Loucy (cell line): ENCODE measurements around the gene MRPS23.

Experiments
- H2AFZ ChIP-seq: fragments of 200-600 bp; sonication (generic); 2 replicates; pipeline ENCODE4 v1.6.0; 2016; ENCODE audit warnings: antibody characterized with exemption, mild to moderate bottlenecking, low read length, moderate library complexity
- H3F3A ChIP-seq: fragments of 200-600 bp; 2 replicates; pipeline ENCODE4 v1.6.0; 2016; ENCODE audit warnings: antibody characterized with exemption, low read depth, mild to moderate bottlenecking
- H3K27me3 ChIP-seq: fragments of 200-600 bp; sonication (generic); 2 replicates; pipeline ENCODE4 v1.6.1; 2014; ENCODE audit warnings: low read length, mild to moderate bottlenecking; ENCODE audit not compliant: insufficient read depth, poor library complexity, severe bottlenecking
- H3K36me3 ChIP-seq: fragments of 200-600 bp; sonication (generic); 2 replicates; pipeline ENCODE4 v1.6.1; 2016; ENCODE audit warnings: low read length; ENCODE audit not compliant: insufficient read depth
- H3K4me1 ChIP-seq: fragments of 200-600 bp; sonication (generic); 2 replicates; pipeline ENCODE4 v1.5.1; 2014; ENCODE audit warnings: low read length, mild to moderate bottlenecking; ENCODE audit not compliant: insufficient read depth, poor library complexity, severe bottlenecking
- H3K4me2 ChIP-seq: fragments of 200-600 bp; sonication (generic); 2 replicates; pipeline ENCODE4 v1.6.0; 2014; ENCODE audit warnings: antibody characterized with exemption, low read length, low read depth, mild to moderate bottlenecking; ENCODE audit not compliant: poor library complexity, severe bottlenecking
- H3K4me3 ChIP-seq: fragments of 200-600 bp; sonication (generic); 2 replicates; pipeline ENCODE4 v1.5.1; 2014; ENCODE audit warnings: low read length, mild to moderate bottlenecking, mixed read lengths; ENCODE audit not compliant: poor library complexity, severe bottlenecking
- H3K79me2 ChIP-seq: fragments of 200-600 bp; sonication (generic); 2 replicates; pipeline ENCODE4 v1.6.1; 2014; ENCODE audit warnings: low read length; ENCODE audit not compliant: insufficient read depth
- H3K9ac ChIP-seq: fragments of 200-600 bp; sonication (generic); 2 replicates; pipeline ENCODE4 v1.6.0; 2014; ENCODE audit warnings: mild to moderate bottlenecking, low read depth, low read length, moderate library complexity; ENCODE audit not compliant: poor library complexity, severe bottlenecking
- H3K9me2 ChIP-seq: fragments of 200-600 bp; sonication (generic); replicated peaks from 2 replicates; pipeline ENCODE4 v1.6.1; 2016; ENCODE audit warnings: low read depth, low read length, mixed read lengths
- H3K9me3 ChIP-seq: fragments of 200-600 bp; sonication (generic); 2 replicates; pipeline ENCODE4 v1.6.1; 2014; ENCODE audit warnings: mild to moderate bottlenecking, antibody characterized with exemption, low read length, low read depth; ENCODE audit not compliant: insufficient read depth
- H4K20me1 ChIP-seq: fragments of 200-600 bp; sonication (generic); 2 replicates; pipeline ENCODE4 v1.6.0; 2014; ENCODE audit warnings: antibody characterized with exemption, low read length, mild to moderate bottlenecking; ENCODE audit not compliant: insufficient read depth, poor library complexity, severe bottlenecking
- EZH2phosphoT487 ChIP-seq: fragments of 200-600 bp; IDR thresholded peaks from 2 replicates; pipeline ENCODE4 v1.6.1; 2018; ENCODE audit warnings: antibody characterized with exemption, mild to moderate bottlenecking, moderate library complexity, borderline replicate concordance
- TF ChIP-seq, protein P1 (sequence below): fragments of 200-600 bp; sonication (generic); conservative IDR thresholded peaks from 2 replicates; pipeline ENCODE4 v1.5.1; 2014; ENCODE audit warnings: mild to moderate bottlenecking, antibody characterized with exemption, low read length

The MRPS23 gene

DNA sequence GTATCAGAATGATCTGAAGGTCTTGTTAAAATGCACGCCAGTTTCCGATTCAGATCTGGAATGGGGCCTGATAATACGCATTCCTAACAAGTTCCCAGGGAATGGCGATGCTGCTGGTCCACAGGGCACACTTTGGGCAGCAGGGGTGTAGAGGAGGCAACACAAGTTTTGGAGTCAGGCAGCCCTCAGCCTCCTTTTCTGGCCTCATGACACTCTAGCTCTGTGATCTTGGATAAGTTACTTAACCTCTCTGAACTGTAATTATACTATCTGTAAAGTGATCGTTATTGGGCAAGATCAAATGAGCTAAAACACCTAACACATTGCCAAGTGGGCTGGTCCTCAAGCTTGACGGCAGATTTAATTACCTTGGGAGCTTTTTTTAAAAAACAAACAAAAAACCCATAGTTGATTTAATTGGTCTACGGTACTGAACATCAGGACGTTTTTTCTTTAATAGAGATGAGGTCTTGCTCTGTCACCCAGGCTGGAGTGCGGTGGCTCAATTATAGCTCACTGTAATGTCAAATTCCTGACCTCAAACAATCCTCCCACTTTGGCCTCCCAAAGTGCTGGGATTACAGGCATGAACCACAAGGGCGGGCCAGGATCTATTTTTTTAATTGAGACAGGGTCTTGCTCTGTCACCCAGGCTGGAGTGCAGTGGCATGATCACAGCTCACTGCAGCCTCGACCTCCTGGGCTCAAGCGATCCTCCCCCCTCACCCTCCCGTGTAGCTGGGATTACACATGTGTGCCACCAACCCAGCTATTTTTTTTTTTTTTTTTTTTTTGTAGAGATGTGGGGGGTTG, 10.0 kb upstream of the MRPS23 start:
- H3K9me3 ChIP-seq: no peaks in the 10 kb centered on the region
- H2AFZ ChIP-seq: no peak overlapping the region
- no peaks in the 10 kb centered on the region for H3F3A ChIP-seq
- H3K9me2 ChIP-seq: no peaks in the 10 kb centered on the region
- TF ChIP-seq, protein P1, sequence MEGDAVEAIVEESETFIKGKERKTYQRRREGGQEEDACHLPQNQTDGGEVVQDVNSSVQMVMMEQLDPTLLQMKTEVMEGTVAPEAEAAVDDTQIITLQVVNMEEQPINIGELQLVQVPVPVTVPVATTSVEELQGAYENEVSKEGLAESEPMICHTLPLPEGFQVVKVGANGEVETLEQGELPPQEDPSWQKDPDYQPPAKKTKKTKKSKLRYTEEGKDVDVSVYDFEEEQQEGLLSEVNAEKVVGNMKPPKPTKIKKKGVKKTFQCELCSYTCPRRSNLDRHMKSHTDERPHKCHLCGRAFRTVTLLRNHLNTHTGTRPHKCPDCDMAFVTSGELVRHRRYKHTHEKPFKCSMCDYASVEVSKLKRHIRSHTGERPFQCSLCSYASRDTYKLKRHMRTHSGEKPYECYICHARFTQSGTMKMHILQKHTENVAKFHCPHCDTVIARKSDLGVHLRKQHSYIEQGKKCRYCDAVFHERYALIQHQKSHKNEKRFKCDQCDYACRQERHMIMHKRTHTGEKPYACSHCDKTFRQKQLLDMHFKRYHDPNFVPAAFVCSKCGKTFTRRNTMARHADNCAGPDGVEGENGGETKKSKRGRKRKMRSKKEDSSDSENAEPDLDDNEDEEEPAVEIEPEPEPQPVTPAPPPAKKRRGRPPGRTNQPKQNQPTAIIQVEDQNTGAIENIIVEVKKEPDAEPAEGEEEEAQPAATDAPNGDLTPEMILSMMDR: no peak
- peaks cover 13% of the 10 kb centered on the region for H3K4me1 ChIP-seq
- no peak overlapping the region for H3K4me2 ChIP-seq
- H3K4me3 ChIP-seq: no peak overlapping the region
- H3K27me3 ChIP-seq: no peaks in the 10 kb centered on the region
- no peaks in the 10 kb centered on the region for H3K79me2 ChIP-seq
- H3K9ac ChIP-seq: no peak overlapping the region
- no peaks in the 10 kb centered on the region for H4K20me1 ChIP-seq
- H3K36me3 ChIP-seq: no peaks in the 10 kb centered on the region

DNA sequence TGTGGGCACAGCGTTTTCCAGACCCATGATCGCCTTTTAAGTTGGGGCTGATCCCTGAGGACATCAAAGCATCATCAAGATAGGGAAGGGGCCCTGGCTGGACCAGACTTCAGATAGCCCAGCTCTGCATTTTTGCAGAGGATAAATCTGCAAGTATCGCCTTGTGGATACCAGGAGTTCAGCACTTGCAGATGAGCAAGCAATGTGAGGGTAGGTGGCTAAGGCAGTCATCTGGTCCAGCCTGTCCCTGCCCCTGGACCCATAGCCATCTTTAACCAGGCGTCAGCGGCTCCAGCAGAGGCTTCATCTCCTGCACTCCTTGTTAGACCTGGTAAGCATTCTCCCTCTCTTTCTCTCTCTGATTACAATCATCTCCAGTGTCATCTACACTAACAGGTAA, 9.0 kb upstream of the MRPS23 start:
- Histone ChIP-seq H3F3A (no peaks in the 10 kb centered on the region), H3K9ac (no peak overlapping the region), H4K20me1 (no peaks in the 10 kb centered on the region), H3K4me2 (no peak overlapping the region), H3K4me3 (no peak overlapping the region), H3K4me1 (peaks cover 13% of the 10 kb centered on the region), H3K79me2 (no peaks in the 10 kb centered on the region), H3K9me3 (no peaks in the 10 kb centered on the region), H3K27me3 (no peaks in the 10 kb centered on the region), H3K36me3 (no peaks in the 10 kb centered on the region), H2AFZ (no peak overlapping the region), H3K9me2 (no peaks in the 10 kb centered on the region)
- TF ChIP-seq EZH2phosphoT487: no peak
- TF ChIP-seq, protein P1: no peak

DNA sequence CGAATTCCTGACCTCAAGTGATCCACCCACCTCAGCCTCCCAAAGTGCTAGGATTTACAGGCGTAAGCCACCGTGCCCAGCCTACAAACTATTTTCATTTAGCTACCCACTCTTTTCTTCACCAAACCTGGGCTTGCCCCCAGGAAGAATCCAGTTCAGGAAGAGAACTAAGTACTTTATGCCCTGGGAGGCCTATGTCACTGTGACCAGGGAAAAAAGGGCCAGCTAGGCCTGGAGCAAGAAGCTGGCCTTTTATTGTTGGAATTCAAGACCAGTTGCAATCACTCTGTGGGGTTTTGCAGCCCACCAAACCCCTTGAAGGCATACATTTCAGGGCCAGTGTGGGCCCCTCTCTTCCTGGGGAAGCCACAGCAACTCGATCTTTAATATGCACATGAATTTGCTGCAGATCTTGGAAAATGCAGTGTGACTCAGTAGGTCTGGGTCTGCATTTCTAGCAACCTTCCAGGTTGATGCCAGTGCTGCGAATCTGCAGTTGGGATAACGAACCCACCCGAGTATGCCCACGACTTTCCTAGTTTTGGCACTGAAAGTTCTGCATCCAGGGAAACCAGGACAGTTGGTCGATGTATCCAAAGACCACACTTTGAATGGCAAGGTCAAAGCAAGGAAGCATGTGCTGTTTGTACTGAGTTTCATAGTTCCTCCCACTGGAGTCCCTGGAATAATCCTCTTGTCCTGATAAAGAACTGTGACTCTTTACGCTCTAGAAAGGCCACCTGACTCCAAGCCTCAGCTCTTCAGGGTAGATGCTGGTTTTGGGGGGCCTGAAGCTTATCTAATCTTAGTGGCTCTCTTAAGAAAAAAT, 7.2 kb upstream of the MRPS23 start:
- Histone ChIP-seq H3K36me3 (no peaks in the 10 kb centered on the region), H3K9ac (no peak overlapping the region)

More for the DNA sequence above, 7.2 kb upstream of the MRPS23 start:
- Histone ChIP-seq H3K79me2 (no peaks in the 10 kb centered on the region), H3F3A (no peaks in the 10 kb centered on the region), H2AFZ (no peak overlapping the region), H4K20me1 (no peaks in the 10 kb centered on the region), H3K9me2 (no peaks in the 10 kb centered on the region), H3K4me2 (no peak overlapping the region), H3K27me3 (no peaks in the 10 kb centered on the region), H3K9me3 (no peaks in the 10 kb centered on the region), H3K4me3 (no peak overlapping the region), H3K4me1 (peaks cover 13% of the 10 kb centered on the region)
- TF ChIP-seq, protein P1: no peak
- TF ChIP-seq EZH2phosphoT487: no peak
